HepG2 (cell line): Measurements from ENCODE around the gene GCDH. TPM values are rescaled to one million over a fixed set of nuclear protein-coding genes. Genes with fewer than 3 reads are reported as not detected.

ENCODE experiments used
- AGO2 ChIP-seq: fragments of 200-400 bp; formaldehyde crosslinking; optimal IDR thresholded peaks from 2 replicates; pipeline ENCODE3; 2017; ENCODE audit warnings: mild to moderate bottlenecking, low read depth, low read length, moderate library complexity
- ARNT2 ChIP-seq: sonication (generic); formaldehyde crosslinking; IDR thresholded peaks from 2 replicates; pipeline ENCODE4 v1.8.0; 2022; ENCODE audit warnings: mild to moderate bottlenecking, low read depth, missing genetic modification reagents, moderate library complexity
- CREM ChIP-seq, 2 experiments: sonication (generic) in 1 of 2; formaldehyde crosslinking in 1 of 2; IDR thresholded peaks; 2 replicates each; pipeline versions ENCODE4 v1.4.0 to v1.6.1; 2016 to 2020; ENCODE audit warnings: antibody characterized with exemption in 1 of 2, mild to moderate bottlenecking in 1 of 2, missing genetic modification reagents in 1 of 2
- ETV6 ChIP-seq: sonication (generic); formaldehyde crosslinking; conservative IDR thresholded peaks from 2 replicates; pipeline ENCODE4 v1.4.0; 2020; ENCODE audit warnings: missing genetic modification reagents
- GZF1 ChIP-seq: sonication (generic); formaldehyde crosslinking; IDR thresholded peaks from 2 replicates; pipeline ENCODE4 v1.5.1; 2020; ENCODE audit warnings: mild to moderate bottlenecking, missing genetic modification reagents
- MAX ChIP-seq: IDR thresholded peaks from 2 replicates; pipeline ENCODE4 v1.6.1; 2012; ENCODE audit warnings: inconsistent platforms
- NCOA2 ChIP-seq: sonication (generic); formaldehyde crosslinking; IDR thresholded peaks from 2 replicates; pipeline ENCODE4 v1.8.0; 2022; ENCODE audit warnings: inconsistent platforms
- NR2C2 ChIP-seq: sonication (generic); formaldehyde crosslinking; IDR thresholded peaks from 2 replicates; pipeline ENCODE4 v1.4.0; 2020; ENCODE audit warnings: missing genetic modification reagents, mild to moderate bottlenecking, moderate library complexity, borderline replicate concordance
- PHF21A ChIP-seq: sonication (generic); formaldehyde crosslinking; IDR thresholded peaks from 2 replicates; pipeline ENCODE4 v1.5.0; 2020; ENCODE audit warnings: mild to moderate bottlenecking, missing genetic modification reagents
- RBAK ChIP-seq: sonication (generic); formaldehyde crosslinking; IDR thresholded peaks from 2 replicates; pipeline ENCODE4 v1.5.1; 2020; ENCODE audit warnings: mild to moderate bottlenecking, missing genetic modification reagents
- REPIN1 ChIP-seq: sonication (generic); formaldehyde crosslinking; IDR thresholded peaks from 2 replicates; pipeline ENCODE4 v1.8.0; 2022; ENCODE audit warnings: missing genetic modification reagents, low read depth, mild to moderate bottlenecking, borderline replicate concordance
- SIX1 ChIP-seq: sonication (generic); formaldehyde crosslinking; IDR thresholded peaks from 2 replicates; pipeline ENCODE4 v1.4.0; 2020; ENCODE audit warnings: missing genetic modification reagents, borderline replicate concordance
- SMAD3 ChIP-seq: sonication (generic); formaldehyde crosslinking; IDR thresholded peaks from 2 replicates; pipeline ENCODE4 v1.4.0; 2020; ENCODE audit warnings: missing genetic modification reagents
- SMARCC2 ChIP-seq: fragments of 450-650 bp; IDR thresholded peaks from 2 replicates; pipeline ENCODE4 v1.6.1; 2017; ENCODE audit warnings: antibody characterized with exemption, mild to moderate bottlenecking
- SNAI1 ChIP-seq: sonication (generic); formaldehyde crosslinking; IDR thresholded peaks from 2 replicates; pipeline ENCODE4 v1.5.0; 2020; ENCODE audit warnings: mild to moderate bottlenecking, missing genetic modification reagents, borderline replicate concordance
- SRSF4 ChIP-seq: fragments of 200-400 bp; formaldehyde crosslinking; IDR thresholded peaks from one replicate; pipeline ENCODE4 v1.6.1; 2018; ENCODE audit warnings: mild to moderate bottlenecking, low read depth, low read length, moderate library complexity; ENCODE audit not compliant: poor library complexity, severe bottlenecking
- TIGD3 ChIP-seq: sonication (generic); formaldehyde crosslinking; IDR thresholded peaks from 2 replicates; pipeline ENCODE4 v1.5.1; 2020; ENCODE audit warnings: mild to moderate bottlenecking, missing genetic modification reagents, borderline replicate concordance
- ZBTB7B ChIP-seq: sonication (generic); formaldehyde crosslinking; IDR thresholded peaks from 2 replicates; pipeline ENCODE4 v1.4.0; 2020; ENCODE audit warnings: missing genetic modification reagents
- ZGPAT ChIP-seq: IDR thresholded peaks from 2 replicates; pipeline ENCODE4 v1.6.1; 2016; ENCODE audit warnings: mild to moderate bottlenecking
- ZNF136 ChIP-seq: sonication (generic); formaldehyde crosslinking; IDR thresholded peaks from 2 replicates; pipeline ENCODE4 v1.8.1; 2022; ENCODE audit warnings: low read depth, mild to moderate bottlenecking, moderate library complexity, missing genetic modification reagents
- ZNF317 ChIP-seq: sonication (generic); formaldehyde crosslinking; IDR thresholded peaks from 2 replicates; pipeline ENCODE4 v1.5.0; 2020; ENCODE audit warnings: mild to moderate bottlenecking, missing genetic modification reagents
- ZNF34 ChIP-seq: sonication (generic); formaldehyde crosslinking; IDR thresholded peaks from 2 replicates; pipeline ENCODE4 v1.4.0; 2020; ENCODE audit warnings: mild to moderate bottlenecking, missing genetic modification reagents, borderline replicate concordance
- ZNF446 ChIP-seq: sonication (generic); formaldehyde crosslinking; IDR thresholded peaks from 2 replicates; pipeline ENCODE4 v1.5.0; 2020; ENCODE audit warnings: mild to moderate bottlenecking, missing genetic modification reagents
- ZNF546 ChIP-seq: sonication (generic); formaldehyde crosslinking; conservative IDR thresholded peaks from 2 replicates; pipeline ENCODE4 v1.8.1; 2023; ENCODE audit warnings: mild to moderate bottlenecking, missing genetic modification reagents
- ZNF784 ChIP-seq: sonication (generic); formaldehyde crosslinking; IDR thresholded peaks from 2 replicates; pipeline ENCODE4 v1.5.1; 2020; ENCODE audit warnings: missing genetic modification reagents, mild to moderate bottlenecking, borderline replicate concordance
- ZSCAN25 ChIP-seq: sonication (generic); formaldehyde crosslinking; IDR thresholded peaks from 2 replicates; pipeline ENCODE4 v1.8.0; 2022; ENCODE audit warnings: mild to moderate bottlenecking, missing genetic modification reagents
- polyA plus RNA-seq, 8 experiments: library from polyadenylated mRNA; depleted of rRNA in 3 of 8; stranded (reverse) in 7 of 8; unstranded in 1 of 8; fragments of >200 nt; fragmentation: Illumina TruSeq in 4 of 8; extraction: Trizol in 4 of 8; gene quantifications; 2 replicates each; pipeline versions ENCODE4 v1.2.1 to v1.2.3, GENCODE V29; 2011 to 2016; ENCODE audit warnings: low read depth in 4 of 8, missing spikeins in 1 of 8, mixed read lengths in 1 of 8; ENCODE audit not compliant: insufficient read depth in 1 of 8
- total RNA-seq, 5 experiments: library from RNA; depleted of rRNA; stranded (reverse); fragments of >200 nt; fragmentation: Illumina TruSeq; extraction: Trizol; gene quantifications; 2 replicates each; pipeline ENCODE4 v1.2.3, GENCODE V29; 2016; ENCODE audit warnings: low read depth in 1 of 5

The GCDH gene
- total and polyA plus RNA-seq, 2 of the 13 experiments (the other 11 are each of a cell fraction or from before 2014, with no cell fraction given) = 15.1 to 38.0 TPM

- TF ChIP-seq NR2C2 (CRISPR knock-in tag) (no peak; the same call in none of the 2 replicates), SMAD3 (CRISPR knock-in tag) (no peak), SMARCC2 (no peak), ZNF34 (CRISPR knock-in tag) (peak; percentile 84), ZNF136 (CRISPR knock-in tag) (no peak), ARNT2 (CRISPR knock-in tag) (0 out of 2 replicates have a peak, but pooled peaks have one; percentile 2), CREM (IDR thresholded peaks at IDR 0.05) (no peak), CREM (CRISPR knock-in tag; IDR thresholded peaks at IDR 0.05) (no peak), SIX1 (CRISPR knock-in tag) (0 out of 2 replicates have a peak, but pooled peaks have one; percentile 5), ZNF317 (CRISPR knock-in tag) (peak; percentile 59; the same call in 1 of the 2 replicates), RBAK (no peak), NCOA2 (CRISPR knock-in tag) (0 out of 2 replicates have a peak, but pooled peaks have one; percentile 4), ZBTB7B (0 out of 2 replicates have a peak, but pooled peaks have one; percentile 2), SRSF4 (no peak), ZNF546 (CRISPR knock-in tag) (no peak), ZGPAT (CRISPR knock-in tag) (peak; percentile 14; the same call in 1 of the 2 replicates), TIGD3 (CRISPR knock-in tag) (no peak), MAX (peak; percentile 10; the same call in 1 of the 2 replicates), ZNF784 (CRISPR knock-in tag) (0 out of 2 replicates have a peak, but pooled peaks have one; percentile 40), ETV6 (CRISPR knock-in tag) (no peak; the same call in 1 of the 2 replicates), ZNF446 (no peak), REPIN1 (CRISPR knock-in tag) (no peak), GZF1 (0 out of 2 replicates have a peak, but pooled peaks have one; percentile 2), AGO2 (peak; percentile 94), ZSCAN25 (CRISPR knock-in tag) (peak; percentile 35; the same call in 1 of the 2 replicates), SNAI1 (CRISPR knock-in tag) (peak; percentile 18; the same call in 1 of the 2 replicates), PHF21A (CRISPR knock-in tag) (no peak)
Measured at GRCh38 chr19:12938779-12939601, 48.0 kb downstream of the GCDH start (continued).
